Globus pallidus (tissue), 1 donor: ENCODE data around the gene WSB1.
"Not testable (repeated sequence)": the region's sequence is repeated elsewhere in the genome, so short reads cannot be mapped to it uniquely, and the experiment has no call there.

Source experiments
- DNase-seq: peaks from one replicate; pipeline ENCODE4 v3.0.0-alpha.2; 2015; ENCODE audit warnings: low spot score

Gene WSB1, protein sequence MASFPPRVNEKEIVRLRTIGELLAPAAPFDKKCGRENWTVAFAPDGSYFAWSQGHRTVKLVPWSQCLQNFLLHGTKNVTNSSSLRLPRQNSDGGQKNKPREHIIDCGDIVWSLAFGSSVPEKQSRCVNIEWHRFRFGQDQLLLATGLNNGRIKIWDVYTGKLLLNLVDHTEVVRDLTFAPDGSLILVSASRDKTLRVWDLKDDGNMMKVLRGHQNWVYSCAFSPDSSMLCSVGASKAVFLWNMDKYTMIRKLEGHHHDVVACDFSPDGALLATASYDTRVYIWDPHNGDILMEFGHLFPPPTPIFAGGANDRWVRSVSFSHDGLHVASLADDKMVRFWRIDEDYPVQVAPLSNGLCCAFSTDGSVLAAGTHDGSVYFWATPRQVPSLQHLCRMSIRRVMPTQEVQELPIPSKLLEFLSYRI

DNA sequence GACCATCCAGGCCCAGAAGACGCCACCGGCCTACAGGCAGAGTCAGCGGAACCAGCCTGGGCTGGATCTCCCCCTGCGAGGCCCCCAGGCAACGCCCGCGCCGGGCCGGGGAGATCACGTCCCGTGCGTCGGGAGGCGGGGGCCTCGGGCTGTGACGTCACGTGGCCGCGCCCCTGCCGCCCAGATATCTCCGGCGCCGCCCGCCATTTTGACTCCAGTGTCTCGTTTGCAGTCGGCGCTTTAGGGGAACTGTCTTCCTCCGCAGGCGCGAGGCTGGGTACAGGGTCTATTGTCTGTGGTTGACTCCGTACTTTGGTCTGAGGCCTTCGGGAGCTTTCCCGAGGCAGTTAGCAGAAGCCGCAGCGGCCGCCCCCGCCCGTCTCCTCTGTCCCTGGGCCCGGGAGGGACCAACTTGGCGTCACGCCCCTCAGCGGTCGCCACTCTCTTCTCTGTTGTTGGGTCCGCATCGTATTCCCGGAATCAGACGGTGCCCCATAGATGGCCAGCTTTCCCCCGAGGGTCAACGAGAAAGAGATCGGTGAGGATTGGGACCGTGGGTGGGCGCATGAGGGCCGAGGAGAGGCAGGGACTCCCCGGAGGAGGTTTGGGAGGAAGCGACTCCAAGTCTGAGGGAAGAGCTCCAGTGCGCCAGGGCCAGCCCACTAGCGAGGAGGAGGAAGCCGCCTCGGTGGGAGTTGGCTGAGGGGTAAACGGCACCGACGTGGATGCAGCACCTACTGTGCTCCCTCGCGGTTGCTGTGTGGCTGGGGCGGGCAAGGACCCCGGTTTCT lies at the start of gene WSB1:
WSB1 (plus strand) TSS at position 217 of the 791 bp plus-strand sequence; CDS start at position 499, 282 bp downstream.
- peak; percentile 92 for DNase-seq

DNA sequence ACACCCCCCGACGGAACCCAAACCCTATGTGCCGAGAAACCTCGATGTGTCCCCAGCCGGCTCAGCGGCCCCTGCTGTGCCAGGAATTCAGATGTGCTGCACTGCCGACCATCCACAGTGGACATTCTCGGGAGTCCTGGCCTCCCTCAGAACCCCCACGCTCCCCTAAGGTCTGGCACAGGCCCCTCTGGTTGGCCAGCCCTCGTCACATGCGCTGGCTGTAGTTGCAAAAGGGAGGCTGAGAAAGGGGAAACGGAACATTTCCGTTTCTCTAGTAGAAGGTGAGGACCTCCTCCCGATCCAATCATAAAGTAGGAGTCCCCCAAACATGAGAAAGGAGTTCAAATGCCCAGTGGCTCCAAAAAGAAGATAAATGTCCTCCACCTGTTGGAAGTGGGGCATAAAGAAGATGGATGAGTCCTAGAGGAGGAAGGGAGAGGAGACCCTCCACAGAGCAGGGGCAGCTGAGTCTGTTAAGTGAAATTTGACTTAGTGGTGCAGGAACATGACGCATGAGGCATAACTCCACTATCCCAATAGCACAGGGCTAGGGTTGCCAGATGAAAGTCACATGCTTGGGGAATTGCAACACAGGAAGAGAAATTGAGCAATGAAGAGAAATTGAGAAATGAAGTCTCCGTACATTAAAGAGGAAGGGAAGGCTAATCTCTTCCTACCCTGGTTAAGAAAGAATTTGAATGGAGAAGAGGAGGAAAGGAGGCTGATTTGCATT lies 49.3 kb upstream of the WSB1 start:
- DNase-seq, result peak; percentile 68

DNA sequence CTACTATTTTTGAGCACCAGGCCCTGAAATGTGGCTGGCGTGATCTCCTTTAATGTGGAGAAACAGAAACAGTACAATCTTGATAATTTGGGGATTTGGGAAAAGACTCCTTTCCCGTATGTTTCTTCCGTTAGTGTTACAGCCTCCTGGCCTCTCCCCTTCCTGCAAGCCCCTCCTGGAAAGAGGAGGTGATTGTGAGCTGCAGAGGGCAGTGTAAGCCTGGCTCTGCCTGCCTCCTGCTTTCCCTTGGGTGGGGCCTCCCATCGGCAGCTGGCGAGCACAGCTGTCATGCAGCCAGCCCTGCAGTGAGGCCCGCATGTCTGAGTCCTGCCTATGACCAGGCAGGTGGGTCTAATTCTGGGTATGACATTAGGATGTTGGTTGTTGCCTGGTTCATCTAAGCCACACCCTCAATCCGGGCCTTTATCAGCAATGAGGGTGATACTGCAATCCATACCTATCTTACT lies 48.7 kb upstream of the WSB1 start:
- DNase-seq, result peak; percentile 92

DNA sequence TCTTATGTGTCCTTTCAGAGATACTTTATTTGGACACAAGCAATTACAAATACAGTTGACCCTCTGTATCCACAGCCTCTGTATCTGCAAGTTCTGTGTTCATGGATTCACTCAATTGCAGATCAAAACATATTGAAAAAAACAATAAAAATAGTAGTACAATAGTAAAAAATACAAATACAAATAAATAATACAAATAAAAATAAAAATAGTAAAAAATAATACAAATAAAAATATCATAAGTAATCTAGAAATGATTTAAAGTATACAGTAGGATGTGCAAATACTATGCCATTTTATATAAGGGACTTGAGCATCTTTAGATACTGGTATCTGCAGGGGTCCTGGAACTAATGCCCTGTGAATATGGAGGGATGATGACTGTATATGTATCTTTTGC lies 47.4 kb upstream of the WSB1 start:
- DNase-seq, result no peak

DNA sequence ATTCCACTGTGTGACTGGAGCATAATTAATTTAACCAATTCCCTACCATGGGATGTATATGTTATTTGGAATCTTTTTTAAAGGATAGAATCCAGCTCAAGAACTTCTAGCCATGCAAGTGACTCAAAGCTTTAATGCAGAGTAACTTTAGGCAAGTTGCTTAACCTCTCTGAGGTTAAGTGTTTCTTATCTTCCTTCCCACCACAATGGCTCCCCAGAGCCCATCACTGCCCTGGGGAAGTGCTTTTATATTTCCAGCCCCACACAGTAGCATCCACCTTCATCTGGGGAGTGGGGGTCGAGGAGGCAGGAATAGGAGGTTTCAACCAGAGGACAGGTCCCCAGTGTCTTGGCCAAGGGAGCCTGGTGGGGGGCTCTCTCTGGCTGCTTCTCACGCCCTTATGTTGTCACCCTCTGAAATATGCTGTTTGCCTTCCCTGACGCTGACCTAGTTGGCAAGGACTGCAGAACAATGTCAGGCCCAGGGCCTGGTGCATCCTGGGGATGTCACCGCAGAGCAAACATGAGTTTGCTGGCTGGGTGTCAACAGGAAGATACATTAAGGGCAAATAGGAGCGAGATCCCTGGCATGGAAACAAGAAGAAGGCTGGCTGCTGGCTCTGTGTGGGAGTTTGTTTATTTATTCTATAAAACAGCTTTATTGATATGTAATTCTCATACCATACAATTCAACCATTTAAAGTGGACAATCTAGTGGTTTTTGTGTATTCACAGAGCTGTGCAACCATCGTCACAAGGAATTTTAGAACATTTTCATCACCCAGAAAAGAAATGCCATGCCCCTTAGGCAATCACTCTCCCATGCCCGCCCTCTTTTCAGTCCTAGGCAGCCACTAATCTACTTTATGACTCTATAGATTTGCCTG lies 46.6 kb upstream of the WSB1 start:
- peak; percentile 48 for DNase-seq

DNA sequence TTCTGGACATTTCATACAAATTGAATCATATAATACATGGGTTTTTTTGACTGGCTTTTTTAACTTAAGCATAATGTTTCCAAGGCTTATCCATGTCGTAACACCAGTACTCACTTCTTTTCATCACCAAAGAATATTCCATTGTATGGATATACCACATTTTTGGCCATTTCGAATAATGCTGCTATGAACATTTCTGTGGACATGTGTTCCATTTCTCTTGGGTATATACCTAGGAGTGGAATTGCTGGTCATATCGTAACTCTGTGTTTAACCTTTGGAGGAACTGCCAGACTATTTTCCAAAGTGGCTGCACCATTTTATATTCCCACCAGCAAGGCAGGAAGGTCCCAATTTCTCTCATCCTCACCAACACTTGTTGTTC lies 46.0 kb upstream of the WSB1 start:
- no peak for DNase-seq

DNA sequence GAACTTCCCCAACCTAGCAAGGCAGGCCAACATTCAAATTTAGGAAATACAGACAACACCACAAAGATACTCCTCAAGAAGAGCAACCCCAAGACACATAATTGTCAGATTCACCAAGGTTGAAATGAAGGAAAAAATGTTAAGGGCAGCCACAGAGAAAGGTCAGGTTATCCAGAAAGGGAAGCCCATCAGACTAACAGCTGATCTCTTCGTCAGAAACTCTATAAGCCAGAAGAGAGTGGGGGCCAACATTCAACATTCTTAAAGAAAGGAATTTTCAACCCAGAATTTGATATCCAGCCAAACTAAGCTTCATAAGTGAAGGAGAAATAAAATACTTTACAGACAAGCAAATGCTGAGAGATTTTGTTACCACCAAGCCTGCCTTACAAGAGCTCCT lies 43.1 kb upstream of the WSB1 start:
- not testable (repeated sequence) for DNase-seq

DNA sequence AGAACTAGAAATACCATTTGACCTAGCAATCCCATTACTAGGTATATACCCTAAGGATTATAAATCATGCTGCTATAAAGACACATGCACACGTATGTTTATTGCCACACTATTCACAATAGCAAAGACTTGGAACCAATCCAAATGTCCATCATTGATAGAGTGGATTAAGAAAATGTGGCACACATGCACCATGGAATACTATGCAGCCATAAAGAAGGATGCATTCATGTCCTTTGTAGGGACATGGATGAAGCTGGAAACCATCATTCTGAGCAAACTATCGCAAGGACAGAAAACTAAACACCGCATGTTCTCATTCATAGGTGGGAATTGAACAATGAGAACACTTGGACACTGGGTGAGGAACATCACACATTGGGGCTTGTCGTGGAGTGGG lies 39.1 kb upstream of the WSB1 start:
- DNase-seq, result not testable (repeated sequence)

DNA sequence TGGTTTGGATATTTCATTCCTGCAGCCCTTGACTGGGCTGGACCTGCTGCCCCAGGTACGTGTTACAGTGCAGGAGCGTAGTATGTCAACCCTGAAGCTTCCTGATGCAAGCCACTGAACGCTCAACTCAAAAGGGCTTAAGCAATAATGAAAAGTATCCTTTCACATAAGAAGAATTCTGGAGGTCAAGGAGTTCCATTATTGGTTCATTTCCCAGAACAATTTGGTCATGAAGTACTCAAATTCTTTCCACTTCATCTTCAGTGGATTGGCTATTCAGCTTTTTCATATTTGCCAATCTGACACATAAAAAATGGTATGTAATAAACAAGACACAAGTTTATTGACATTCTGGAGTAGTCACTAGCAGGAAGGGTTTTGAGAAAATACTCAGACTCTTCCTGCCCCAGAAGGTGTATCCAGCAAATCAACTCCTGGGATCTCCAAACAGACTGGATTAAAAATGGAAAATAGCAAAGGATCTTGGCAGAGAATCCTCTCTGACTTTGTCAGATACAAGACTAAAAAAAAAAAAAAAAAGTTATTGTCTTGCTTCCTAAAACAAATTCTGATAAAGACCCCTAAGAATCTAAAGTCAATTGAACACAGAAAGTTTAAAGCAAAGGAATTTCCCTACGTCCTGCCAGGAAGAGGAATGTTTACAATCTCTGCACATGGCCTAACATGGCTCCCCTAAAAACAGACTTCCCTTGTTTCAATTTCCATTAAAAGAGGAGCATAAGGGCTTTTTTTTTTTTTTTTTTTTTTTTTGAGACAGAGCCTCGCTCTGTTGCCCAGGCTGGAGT lies 37.5 kb upstream of the WSB1 start:
- no peak for DNase-seq

DNA sequence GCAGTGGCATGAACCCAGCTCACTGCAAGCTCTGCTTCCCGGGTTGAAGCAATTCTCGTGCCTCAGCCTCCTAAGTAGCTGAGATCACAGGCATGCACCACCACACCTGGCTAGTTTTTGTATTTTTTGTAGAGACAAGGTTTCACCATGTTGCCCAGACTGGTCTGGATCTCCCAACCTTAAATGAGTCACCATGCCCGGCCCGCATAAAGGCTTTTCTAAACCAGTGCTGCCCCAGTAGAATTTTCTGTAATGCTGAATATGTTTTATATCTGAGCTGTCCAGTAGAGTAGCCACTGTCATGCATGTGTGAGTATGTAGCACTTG lies 36.9 kb upstream of the WSB1 start:
- DNase-seq, result no peak

DNA sequence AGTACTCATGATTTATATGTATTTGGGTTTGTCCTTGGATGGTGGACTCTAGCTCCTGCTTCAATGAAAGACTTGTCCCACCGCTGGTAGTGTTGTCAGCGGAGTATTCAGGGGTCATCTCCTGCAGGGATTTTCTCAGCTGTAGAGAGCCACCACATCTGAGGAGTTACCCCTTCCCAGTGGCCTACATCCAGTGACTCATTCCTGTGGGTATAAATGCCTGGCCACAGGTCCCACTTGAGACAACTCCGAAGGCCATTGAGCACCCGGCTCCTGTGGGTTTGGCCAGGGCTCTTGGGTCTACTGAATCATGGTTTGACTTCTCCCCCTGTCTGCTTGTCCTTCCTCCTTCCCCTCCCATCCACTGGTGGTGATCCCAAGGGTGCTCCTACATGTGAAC lies 34.6 kb upstream of the WSB1 start:
- no peak for DNase-seq

DNA sequence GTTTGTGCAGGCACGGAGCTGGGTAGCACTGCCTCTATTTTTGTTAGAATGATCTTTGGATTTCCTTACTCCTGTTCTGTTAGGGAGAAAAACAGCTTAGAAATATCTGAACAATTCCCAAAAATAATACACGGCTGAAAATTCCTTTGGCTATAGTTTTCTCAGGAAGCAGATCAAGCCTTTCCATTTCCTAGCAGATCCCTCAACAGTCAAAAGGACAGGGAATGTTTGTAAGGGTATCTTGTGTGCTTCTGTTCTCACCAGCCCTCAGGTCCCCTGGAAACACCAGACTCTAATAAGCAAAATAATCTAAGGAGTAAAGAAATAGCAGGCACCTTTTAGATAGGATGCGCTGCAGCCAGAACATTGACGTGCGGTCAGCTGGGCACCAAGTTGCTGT lies 30.5 kb upstream of the WSB1 start:
- DNase-seq, result no peak

DNA sequence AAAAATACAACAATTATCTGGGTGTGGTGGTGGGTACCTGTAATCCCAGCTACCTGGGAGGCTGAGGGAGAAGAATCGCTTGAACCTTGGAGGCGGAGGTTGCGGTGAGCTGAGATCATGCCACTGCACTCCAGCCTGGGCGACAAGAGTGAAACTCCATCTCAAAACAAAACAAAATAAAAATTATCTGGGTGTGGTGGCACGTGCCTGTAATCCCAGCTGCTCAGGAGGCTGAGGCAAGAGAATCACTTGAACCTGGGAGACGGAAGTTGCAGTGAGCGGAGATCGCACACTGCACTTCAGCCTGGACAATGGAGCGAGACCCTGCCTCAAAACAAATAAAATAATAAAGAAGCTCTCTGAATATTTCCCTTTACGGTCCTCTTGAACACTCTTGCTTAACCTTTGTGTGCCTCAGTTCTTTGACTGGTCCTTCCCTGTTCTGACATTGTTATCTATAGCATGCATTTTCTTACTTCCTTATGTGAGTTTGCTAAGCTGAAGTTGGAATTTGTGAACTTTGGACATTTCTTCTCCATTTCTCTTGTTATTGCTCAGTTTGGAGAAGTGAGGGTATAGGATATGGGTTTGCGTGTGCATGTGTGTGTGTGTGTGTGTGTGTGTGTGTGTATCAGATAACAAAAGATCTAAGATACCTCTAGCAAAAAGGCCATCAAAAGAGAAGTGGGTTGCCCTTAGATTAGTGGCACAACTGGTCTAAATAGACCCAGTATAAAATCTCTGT lies 29.7 kb upstream of the WSB1 start:
- no peak for DNase-seq

DNA sequence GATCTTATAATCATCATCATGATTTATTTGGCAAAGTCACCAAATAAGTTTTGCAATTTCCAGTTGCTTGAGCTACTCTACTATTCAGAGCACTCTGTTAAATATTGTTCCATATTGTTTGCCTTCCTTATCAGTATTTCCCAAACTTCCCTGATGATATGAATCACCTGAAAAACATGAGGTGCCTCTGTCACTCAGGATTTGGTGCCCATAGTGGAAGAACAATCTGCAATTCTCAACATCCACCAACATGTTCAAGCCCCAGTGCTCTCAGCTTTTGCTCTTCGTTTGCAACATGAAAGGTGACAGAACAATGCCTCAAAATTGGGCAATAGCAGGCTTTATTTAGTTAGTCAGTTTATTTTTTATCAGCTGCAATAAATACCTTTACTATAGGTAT lies 28.6 kb upstream of the WSB1 start:
- no peak for DNase-seq

DNA sequence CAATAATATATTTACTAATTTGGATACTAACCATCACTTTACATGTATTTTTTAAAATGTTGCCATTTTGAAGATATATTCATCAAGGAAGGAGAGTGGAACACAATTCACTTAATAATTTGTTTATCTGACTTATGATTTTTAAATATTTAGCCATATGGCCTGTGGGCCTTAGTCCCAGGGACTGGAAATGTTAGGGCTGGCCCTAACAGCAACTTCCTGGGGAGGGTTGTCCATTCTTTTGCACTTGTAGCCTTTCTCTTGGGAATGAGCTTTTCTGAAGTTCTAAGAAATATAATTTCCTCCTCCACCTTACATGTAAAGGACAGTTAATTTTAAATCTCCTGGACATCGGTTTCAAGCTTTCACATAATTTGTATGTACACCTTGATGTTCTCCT lies 27.7 kb upstream of the WSB1 start:
- DNase-seq, result no peak

DNA sequence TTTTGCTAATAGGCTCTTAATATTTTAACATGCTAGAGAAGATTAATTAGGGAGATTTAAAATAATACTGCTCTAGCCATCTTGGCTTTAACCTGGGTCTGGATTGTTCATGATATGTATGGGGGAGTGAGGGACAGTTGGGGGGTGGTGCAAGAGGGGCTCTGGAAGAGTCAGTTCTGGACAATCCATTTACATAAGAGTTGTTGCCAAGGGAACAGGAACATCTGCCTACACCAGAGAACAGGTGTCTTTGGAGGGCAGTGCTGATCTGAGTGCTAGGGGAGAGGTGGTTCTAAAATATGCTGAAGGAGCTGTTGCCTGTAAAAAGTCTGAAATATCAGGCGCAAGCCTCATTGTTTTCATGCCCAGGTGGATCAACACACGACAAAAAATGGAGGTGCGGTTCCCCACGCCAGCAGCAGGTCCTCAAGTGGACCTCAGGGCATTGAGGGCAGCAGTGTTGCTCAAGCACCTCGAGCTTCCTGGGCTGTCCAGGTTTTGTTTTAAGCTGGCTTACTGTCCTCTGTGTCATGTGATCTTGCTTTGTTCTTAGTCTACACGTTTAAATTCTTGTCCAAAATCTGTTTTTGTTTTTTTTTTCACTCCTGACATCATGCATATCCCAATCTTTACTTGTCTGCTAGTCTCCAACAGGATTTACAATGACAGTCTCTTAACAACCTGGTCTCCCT lies 25.4 kb upstream of the WSB1 start:
- DNase-seq, result no peak

DNA sequence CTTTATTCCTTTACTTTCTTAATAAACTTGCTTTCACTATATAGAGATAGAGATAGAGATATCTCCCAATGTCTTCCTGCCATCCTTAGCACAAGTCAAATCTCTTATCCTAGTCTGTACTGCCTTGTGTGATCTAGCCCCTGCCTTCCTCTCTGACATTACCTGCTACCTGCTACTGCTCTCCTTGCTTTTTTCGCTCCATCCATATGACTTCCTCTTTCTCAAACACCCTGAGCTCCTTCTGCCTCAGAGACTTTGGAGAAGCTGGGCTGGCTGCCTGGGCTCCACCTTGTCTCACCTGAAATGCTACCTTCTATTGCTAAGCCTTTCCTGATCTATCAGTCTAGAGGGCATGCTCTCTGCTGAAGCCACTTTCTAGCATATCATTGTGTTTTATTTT lies 24.7 kb upstream of the WSB1 start:
- DNase-seq, result no peak

DNA sequence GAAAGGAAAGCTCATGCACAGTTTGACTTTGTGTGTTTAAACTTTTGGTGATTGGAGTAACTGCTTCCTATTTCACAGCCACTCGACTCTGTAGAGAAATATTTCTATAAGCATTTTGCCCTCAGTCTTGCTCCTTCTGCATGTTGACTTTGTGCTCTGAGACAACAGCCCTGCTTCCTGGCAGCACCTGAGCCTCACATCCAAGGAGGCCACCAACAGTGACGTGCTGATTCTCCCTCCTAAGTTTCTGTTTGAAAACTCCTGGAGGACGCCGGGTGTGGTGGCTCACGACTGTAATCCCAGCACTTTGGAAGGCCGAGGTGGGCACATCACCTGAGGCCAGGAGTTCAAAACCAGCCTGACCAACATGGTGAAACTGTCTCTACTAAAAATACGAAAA lies 23.9 kb upstream of the WSB1 start:
- no peak for DNase-seq

DNA sequence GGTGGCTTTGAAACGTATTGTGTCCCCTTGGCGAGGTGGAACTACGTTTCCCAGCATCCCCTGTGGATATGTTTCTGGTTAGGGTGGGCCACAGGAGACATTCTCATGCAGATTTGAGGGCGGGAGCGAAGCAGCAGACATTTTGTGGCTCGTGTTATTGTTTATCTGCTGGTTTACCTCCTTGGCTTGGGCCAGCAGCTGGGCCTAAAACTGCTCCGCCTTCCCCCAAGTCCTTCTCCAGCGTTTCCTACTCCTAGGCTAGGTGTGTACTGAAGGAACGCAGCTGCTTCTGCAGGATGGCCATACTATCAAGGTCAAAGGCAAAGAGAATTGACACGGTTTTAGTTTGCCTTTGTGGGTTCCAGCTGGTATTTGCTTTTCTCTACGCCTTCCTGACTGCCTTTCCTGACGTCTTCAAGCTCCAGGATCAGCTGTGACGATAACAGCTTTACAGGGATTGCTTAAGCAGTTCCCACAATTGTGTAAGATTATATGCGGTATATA lies 17.2 kb upstream of the WSB1 start:
- DNase-seq, result no peak
